Spleen (tissue), 7 donors: Measurements from ENCODE around the gene LIMA1.

Source experiments
- CTCF ChIP-seq, 11 experiments: fragments of 200-600 bp in 7 of 11; fragments of 450-650 bp in 4 of 11; sonication (generic) in 4 of 11; IDR thresholded peaks in 8 of 11; conservative IDR thresholded peaks in 3 of 11; 1 replicate in 7 of 11; 2 replicates in 4 of 11; pipeline versions ENCODE4 v1.4.0 to v1.8.0; 2016 to 2021; ENCODE audit warnings: antibody characterized with exemption in 11 of 11, inconsistent platforms in 4 of 11, mild to moderate bottlenecking in 1 of 11
- POLR2AphosphoS5 ChIP-seq, 3 donors: sonication (generic); formaldehyde crosslinking; IDR thresholded peaks; one replicate each; pipeline ENCODE4 v1.5.1; 2017; ENCODE audit warnings: antibody characterized with exemption in 3 of 3
- donor health status: DM: no; HTN: no; CAD: no; lungs with moderate emphysema.
- donor health status: DM: no; HTN: no; CAD: no.
- donor health status: DM: no; HTN: no; CAD: no.

GRCh38 chr12:50198829-50199228, 84.5 kb downstream of the LIMA1 start:
- TF ChIP-seq POLR2AphosphoS5 (IDR thresholded peaks at IDR 0.05) (no peak), CTCF (IDR thresholded peaks at IDR 0.05 in 8 of 11, conservative IDR thresholded peaks at IDR 0.05 in 3 of 11) (no peak)
